ENCODE data around the gene RIN1.
"Not testable (repeated sequence)": the region's sequence is repeated elsewhere in the genome, so short reads cannot be mapped to it uniquely, and the experiment has no call there.

RIN1 gene

GRCh38 chr11:66318600-66318970, 17.6 kb downstream of the RIN1 start:
- no peak for DNase-seq

DNA sequence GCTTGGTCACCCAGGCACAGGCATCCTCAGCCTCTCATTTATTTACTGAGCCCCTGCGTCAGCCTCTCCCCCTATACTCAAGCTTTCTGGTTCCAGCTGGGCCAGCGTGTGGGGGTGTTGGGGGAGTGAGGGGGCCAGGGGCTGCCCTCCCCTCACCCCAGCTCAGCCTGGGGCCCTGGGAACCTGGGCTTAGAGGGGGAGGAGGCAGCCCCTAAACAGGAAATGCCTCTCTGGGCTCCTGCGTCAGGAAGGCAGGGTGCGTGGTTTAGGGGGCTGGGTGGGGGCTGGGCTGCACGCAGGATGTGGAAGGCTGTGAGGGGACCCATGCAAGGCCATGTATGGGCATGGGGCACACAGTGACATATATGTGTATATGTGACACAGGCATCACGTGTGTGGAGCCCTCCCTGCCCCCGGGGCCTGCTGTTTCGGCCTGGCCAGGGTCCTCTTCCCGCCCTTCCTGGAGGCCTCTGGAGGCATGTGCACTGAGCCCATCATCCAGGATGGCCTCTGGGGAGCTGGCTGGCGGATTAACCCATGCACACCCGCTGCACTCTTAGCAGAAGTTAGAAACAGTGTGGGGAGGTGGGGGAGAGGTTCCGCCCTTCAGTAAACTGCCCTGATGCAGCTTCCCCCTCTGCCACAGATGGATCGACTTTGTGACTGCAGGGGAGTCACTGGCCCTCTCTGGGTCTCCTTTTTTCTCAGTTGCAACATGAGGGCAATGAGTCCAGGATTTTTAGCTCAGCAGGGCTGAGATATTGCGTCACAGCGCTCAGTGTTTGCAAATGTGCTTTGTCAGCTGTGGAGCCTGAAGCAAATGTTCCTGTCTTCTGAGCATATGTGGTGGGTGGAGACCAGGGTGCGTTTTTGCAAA, 18.3 kb downstream of the RIN1 start:
- DNase-seq = peak; percentile 71

DNA sequence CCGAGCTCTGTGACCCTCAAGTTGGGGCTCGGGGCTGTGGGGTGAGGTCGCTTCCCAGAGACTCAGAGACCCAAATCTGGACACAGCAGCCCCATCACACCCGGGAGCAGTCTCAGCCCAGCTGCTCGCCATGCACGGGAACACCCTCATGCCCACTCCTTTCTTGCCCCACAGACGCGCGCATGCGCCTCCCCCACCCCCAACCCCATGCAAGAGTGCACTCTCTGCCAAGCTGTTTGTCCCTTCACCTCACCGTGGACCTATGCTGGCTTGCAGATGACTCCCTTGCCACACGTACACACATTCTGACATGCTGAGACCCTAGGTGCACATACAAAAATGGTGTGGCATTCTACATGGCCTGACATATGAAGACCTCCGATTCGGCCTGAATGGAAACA, 18.9 kb downstream of the RIN1 start:
- no peak for DNase-seq

DNA sequence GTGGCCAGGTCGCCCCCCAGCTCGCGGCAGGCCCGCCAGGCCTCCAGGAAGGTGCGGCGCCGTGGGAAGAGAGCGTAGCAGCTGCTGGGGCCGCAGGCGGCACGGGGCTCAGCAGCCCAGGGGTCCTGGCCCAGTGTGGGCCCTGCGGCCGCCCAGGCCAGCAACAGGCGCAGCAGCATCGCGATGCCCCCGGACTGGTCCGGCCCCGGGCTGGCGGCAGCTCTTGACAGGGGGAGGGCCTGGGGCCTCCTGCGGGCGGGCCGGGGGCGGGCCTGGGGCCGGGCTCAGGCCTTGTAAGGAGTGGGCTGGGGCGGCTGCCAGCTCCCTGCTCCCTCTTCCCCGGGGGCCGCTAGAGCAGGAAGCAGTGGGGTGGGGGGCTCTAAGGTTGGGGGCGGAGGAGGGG, 19.4 kb downstream of the RIN1 start, which contains the start of gene CD248:
TSS of gene CD248 (minus strand) at position 196 of the 403 bp plus-strand sequence. CDS start at position 179, 17 bp downstream.
- DNase-seq = peak; percentile 88

DNA sequence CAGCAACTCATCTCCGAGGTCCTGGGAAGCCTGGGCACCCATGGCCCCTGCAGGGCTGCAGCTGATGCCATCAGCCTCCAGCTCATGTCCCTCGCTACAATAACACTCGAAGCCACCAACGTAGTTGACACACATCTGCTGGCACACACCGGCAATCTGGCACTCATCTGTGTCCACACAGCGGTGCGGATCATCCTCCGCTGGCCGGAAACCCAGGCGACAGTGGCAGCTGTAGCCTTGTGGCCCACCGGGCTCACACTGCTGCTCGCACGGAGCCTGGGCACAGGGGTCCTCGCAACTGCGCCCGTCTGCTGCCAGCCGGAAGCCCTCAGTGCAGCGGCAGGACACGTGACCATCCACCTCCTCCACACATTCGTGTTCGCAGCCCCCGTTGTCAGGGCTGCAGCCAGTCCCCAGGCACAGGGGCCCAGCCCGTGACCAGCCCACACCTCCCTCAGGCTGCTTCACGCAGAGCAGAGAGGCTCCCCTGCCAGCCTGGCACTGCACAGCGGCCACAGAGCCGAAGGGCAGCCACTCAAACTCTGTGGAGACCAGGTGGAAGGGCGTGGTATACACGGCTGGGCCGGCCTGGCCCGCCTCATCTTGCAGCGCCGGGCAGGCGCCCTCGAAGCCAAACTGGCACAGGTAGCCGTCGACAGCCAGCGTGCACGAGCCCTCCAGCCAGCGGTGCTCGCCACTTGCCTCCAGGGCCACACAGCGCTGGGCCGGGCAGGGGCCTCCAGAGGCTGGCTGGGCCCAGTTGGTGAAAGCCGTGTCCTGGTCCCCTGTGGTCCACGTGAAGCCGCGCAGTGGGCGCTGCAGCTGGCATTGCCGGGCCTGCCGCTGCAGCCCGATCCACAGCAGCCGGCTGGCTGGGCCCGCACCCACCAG, 20.1 kb downstream of the RIN1 start:
- DNase-seq = no peak

DNA sequence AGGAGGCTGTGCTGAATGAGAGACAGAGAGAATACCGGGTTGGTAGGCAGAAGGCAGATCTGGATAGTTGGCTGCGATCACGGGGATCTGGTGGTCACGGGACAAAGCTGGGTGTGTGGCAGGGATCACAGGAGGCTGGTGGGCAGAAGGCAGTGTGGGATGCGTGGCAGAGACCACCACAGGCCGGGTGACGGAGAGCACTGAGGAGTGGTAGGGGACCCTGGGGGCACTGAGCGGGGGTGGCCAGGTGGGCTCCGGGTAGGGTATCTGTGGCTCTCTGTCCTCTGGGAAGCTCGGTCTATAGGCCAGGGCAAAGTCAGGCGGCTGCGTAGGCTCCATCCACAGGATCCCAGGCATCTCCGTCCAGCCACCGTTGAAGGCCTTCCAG, 20.7 kb downstream of the RIN1 start:
- DNase-seq = no peak

DNA sequence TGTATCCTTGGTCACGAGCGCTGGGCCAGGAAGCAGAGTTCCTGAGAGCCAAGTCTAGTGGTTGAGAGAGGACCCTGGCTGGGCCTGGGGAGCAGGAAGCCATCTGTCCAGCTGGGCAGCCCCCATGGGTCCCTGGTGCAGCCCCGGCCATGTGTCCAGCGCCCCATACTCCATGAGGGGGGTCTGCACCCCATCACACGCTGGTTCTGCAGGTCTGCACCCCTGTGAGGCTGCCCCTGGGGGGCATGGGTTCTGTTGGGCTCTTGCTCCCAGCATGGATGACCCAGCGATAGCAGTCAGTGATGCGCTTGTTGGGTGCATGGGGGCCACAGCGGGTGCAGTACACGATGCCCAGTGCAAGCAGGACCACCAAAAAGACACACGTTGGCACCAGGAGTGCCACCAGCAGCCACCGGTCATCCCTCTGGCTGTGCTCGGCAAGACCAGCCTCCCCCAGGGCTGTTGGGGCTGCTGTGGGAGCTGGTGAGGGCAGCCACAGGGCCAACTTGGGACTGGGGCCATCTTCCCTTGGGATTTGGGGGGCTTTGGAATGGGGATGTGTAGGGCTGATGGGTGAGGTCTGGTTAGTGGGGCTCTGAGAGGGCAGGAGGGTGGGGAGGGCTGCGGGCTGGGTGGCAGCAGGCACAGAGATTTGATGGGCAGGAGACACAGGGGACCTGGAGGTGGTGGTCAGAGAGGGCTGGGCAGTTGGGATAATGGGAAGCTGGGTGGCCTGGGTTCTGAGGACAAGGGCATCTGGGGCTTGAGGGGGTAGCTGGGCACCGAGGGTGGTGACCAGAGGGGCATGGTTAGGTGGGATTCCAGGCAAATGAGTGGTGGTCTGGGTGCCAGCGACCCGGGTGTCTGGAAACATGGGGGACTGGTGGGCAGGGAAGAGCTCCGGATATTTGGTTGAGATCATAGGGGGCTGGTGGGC, 21.4 kb downstream of the RIN1 start:
- no peak for DNase-seq

- DNase-seq = no peak
These were observed 22.1 kb downstream of the RIN1 start for GRCh38 chr11:66314186-66314501.

- DNase-seq = peak; percentile 71
These were observed 22.7 kb downstream of the RIN1 start for GRCh38 chr11:66313321-66314185.

DNA sequence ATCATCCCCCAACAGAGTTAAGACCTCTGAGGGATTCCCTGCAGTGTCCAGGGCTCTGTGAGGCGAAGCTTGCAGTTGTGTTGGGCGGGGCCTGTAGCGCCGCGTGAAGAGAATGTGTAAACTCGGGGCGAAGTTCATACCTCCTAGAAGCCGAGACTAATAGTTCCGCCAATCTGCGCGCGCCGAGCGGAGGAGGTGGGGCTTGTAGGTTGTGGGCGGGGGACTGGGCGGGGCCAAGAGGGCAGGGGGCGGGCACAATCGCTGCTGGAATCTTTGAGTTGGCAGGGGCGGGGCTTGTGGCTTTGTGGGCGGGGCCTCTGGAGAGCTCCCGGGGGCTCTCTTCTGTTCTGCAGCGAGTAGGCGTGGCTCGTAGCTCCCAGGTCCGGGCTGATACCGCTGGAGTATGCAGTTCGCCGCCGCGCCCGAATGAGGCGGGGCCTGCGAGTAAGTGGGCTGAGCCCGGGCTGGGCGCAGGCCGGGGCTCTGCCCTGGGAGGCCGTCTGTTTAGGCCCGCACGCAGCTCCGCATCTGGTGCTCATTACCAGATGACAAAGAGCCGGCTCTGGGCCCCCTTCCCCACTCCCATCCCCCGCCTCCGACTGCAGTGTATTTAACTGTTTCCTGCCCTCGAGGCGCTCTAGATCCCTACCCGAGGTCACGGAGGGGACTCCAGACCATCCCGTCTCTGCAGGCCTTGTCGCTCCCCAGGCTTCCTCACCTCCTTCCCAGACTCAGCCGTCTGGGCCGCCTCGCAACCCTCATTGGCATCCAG, 23.5 kb downstream of the RIN1 start:
- DNase-seq = peak; percentile 100

DNA sequence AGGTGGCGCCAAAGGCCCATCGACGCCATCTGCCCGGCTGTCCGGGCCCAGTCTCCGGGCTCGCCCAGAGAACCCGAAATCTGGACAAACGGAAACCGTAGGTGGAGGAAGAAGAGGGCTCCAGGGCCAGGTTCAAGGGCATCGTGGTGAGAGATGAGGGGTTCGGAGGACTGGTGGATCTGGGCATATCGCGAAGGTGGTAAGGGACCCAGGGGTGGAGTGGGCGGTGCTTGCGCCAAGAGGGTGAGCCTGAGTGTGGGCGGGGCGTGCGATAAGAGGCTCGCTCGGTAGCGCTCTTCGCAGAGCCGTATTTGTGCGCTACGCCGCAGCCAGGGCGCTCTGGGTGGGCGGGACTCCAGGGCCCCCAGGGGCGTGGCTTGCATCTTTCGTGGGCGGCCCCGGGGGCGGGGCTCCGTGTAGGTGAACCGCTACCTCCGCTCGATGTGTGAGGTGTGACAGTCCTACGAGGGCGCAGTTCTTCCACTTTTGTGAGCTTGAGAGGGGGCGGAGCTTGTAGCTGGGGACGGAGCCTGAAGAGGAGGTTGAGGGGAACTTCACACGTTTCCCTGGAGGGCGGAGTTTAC, 24.2 kb downstream of the RIN1 start:
- DNase-seq = peak; percentile 95

DNA sequence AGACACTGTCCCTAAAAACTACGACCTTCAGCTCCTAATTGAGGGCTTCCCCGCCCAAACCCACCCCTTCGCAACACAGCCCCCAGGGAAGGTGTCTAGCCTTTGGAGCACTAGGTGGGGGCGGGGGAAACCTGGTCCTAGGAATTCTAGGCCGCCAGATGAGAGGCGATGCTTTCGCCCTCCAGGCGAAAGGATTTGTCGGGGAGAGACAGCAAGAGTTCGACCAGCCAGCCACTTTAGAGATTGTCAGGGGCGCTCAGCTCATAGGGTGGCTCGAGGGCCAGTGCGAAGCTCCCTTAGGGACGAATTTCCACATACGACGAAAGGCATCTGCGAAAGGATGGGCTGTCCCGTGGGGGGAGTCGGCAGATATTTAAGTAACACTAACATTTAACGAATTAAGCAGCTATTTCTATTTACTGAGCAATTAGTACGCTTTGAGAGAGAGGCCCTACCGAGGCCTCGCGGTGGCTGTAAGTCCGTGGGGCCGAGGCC, 24.7 kb downstream of the RIN1 start:
- DNase-seq = peak; percentile 87

DNA sequence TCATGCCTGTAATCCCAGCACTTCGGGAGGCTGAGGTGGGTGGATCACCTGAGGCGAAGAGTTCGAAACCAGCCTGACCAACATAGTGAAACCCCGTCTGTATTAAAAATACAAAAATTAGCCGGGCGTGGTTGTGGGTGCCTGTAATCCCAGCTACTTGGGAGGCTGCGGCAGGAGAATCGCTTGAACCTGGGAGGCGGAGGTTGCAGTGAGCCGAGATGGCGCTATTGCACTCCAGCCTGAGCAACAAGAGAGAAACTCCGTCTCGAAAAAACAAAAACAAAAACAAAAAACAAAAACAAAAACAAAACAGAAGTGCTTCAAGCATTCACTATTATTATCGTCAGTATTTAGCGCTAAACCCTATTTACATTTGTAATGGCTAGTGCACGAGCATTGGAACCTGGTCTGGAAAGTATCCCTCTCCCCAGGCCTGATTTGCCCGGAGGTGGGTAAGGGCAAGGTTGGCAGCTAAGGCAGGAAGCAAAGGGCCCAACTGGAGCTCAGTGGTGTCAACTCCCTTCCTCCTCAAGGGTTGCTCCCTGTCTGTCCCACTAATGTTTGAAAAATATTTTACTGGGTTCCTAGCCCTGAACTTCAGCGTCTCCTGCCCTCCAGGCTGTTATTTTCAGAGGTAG, 25.3 kb downstream of the RIN1 start:
- not testable (repeated sequence) for DNase-seq

DNA sequence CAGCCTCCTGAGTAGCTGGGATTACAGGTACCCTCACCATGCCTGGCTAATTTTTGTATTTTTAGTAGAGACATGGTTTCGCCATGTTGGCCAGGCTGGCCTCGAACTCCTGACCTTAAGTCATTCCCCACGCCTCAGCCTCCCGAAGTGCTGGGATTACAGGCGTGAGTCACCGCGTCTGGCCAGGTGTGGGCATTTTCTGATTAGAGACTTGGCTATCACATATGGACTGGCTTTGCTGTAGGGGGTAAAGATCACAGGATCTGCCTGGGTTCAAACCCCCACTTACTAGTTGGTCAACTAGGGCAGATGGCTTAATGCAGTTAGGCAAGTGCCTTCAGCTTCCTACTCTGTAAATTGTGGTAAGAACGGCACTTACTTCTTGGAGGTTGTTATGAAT, 25.9 kb downstream of the RIN1 start:
- no peak for DNase-seq

GRCh38 chr11:66309475-66309874, 26.8 kb downstream of the RIN1 start:
- no peak for DNase-seq

- no peak for DNase-seq
These were observed 33.6 kb downstream of the RIN1 start for GRCh38 chr11:66302656-66303055.

GRCh38 chr11:66299186-66299585, 37.0 kb downstream of the RIN1 start:
- no peak for DNase-seq

DNA sequence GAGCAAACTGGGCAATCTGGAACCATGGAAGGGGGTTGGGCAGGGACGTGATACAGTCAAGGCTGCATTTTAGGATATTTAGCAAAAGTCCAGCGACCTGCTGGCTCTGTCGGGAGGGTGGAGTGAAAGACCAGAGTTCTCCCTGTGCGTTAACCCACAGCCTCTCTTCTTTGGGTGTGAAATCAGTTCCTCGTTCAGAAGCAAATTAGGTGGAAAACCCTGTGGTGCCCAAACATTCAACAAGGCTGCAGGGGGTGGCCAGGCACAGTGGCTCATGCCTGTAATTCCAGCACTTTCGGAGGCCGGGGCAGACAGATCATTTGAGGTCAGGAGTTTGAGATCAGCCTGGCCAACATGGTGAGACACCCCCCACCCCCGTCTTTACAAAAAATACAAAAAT, 38.6 kb downstream of the RIN1 start:
- DNase-seq = no peak

- no peak for DNase-seq
These were observed 41.3 kb downstream of the RIN1 start for GRCh38 chr11:66294626-66295620.

All from islet precursor cell (in vitro differentiated cells).